Left cardiac atrium (tissue), 4 donors: ENCODE data around the gene CDIP1. TPM values are rescaled to one million over a fixed set of nuclear protein-coding genes. Genes with fewer than 3 reads are reported as not detected.

ENCODE experiments used
- ATAC-seq, 2 donors: fragments of 200-7000 bp; cut with Tn5 transposase; one replicate each; pipeline ENCODE4 v1.9.1; 2020; ENCODE audit warnings: mild to moderate bottlenecking in 2 of 2, moderate library complexity in 2 of 2
- DNase-seq: peaks from one replicate; pipeline ENCODE4 v3.0.0-alpha.2; 2020
- intact Hi-C, 2 donors: fragments of 100-400 bp; cut with DNase I; formaldehyde crosslinking; loops; one replicate each; pipeline versions ENCODE4 v1.14.1 to v1.15.1; 2022 to 2023
- total RNA-seq, 2 donors: library from RNA; stranded (reverse); fragmentation: NEBNext Ultra II Directional; extraction: Animal tissue kit (Norgen Biotek cat#: 25700); gene quantifications; one replicate each; pipeline ENCODE4 v1.2.1, GENCODE V29; 2021
- donor health status: DM: no; HTN: yes; CAD: no.
- donor health status: DM: no; HTN: yes; CAD: no; lungs with severe emphysema.
- donor health status: DM: yes; HTN: yes; CAD: no.
- donor health status: Dilated cardiomyopathy.

The CDIP1 gene
- total RNA-seq, 2 donors from 2014 or later, result 34.1 to 42.9 TPM

DNA sequence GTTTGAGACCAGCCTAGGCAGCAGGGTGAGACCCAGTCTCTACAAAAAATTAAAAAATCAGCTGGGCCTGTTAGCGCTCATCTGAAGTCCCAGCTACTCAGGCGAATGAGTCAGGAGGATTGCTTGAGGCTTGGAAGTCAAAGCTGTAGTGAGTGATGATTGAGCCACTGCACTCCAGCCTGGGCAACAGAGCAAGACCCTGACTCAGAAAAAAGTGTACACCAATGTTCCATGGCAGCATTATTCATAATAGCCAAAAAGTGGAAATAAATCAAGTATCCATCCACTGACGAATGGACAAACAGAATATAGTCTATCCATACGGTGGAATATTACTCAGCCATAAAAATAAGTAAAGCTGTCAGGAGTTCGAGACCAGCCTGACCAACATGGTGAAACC is 66.7 kb downstream of the CDIP1 start:
- no peak for DNase-seq
- ATAC-seq, result no peak

DNA sequence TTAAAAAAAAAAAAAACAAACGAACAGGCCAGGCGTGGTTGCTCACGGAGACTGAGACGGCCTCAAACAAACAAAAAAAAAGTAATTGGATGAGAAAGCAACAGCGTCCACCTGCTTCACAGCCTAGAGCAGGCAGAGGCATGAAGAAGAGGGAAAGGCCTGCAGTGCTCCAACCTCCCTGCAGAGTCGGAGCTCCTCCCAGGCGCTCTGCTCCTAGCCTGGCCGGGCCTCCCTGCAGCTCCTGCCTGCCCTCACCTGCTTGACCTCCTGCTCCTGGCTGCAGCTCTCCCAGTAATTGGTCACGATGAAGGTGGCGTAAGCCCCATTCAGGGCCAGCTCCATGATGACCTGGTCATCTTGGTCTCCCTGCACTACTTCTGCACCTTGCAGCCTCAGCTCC is 69.6 kb downstream of the CDIP1 start:
- DNase-seq (no peak), ATAC-seq (no peak)
- intact Hi-C loops, result no loop called here

More for the DNA sequence above, 66.7 kb downstream of the CDIP1 start:
- intact Hi-C loops, result no loop called here

DNA sequence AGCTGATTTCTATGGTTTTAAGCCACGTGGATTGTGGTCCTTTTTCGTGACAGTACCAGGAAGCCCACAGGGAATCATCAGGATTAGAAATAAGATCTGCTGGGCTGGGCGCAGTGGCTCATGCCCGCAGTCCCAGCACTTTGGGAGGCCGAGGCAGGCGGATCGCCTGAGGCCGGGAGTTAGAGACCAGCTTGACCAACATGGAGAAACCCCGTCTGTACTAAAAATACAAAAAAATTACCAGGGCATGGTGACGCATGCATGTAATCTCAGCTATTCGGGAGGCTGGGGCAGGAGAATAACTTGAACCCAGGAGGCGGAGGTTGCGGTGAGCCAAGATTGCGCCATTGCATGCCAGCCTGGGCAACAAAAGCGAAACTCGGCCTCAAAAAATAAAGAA is 70.7 kb downstream of the CDIP1 start:
- intact Hi-C loops, result no loop called here
- DNase-seq, result no peak
- no peak for ATAC-seq

DNA sequence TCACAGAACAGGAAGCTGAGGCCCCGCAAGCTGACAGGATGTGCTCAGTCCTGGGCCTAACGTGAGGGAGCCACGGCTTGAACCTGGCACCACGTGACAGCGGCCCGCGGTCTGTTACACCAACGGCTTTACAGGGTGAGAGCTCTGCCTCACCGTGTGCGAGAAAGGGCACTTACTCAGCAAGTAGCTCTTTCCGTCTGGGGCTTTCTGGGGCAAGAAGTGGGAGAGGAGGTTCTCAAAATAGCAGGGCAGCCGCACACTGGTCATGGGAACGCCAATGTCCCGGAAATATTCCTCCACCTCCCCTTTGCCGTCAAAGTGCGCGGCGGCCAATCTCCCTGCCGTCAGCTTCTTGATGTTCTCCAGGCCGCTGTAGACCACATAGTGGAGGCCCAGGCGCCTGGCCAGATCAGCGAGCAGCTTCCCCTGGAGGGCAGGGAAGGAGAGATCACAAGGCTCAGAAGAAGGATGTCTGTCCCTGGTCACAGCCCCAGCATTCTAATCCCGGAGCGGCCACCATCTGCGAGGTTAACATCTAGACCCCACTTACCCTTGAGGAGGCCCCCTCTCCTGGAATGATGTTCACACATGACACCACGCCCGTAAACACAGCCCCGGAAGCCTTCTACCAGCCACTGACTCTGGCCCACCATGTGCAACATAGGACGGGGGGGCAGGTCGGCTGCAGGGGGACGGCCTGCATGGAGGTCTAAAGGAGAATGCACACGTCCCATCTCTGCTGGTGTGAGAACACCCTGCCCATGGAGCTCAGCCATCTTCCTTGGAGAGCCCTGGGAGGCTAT is 72.4 kb downstream of the CDIP1 start:
- ATAC-seq, result peak; percentile 40 to 64
- DNase-seq, result no peak
- intact Hi-C loops, result no loop called here

DNA sequence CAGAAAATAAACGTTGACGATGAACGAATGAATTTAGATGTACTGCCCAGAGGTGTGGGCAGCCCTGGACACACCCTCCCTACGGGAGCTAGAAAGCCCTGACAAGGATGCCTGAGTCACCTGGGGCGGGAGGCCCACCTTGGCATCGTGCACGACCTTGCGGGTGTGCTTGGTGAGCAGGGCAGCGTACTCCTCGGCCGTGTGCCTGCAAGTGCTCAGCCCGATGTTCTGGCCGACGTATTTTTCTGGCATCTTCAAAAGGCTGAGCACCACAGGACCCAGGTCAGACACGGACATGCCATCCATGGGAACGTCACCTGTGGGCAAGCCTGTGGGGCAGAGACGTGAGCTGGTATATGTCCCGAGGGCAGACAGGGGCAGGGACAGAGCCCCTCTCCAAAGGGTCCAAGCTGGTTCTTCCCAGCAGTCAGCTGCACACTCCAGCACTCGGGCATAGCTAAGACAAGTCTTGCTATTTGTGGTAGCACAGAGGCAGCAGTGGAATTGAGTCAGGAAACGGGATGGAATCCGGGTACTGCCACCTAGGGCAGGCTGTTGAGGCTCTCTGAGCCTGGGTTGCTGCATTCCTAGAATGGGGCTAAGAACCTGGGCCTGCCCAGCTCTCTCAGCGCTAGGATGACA is 74.9 kb downstream of the CDIP1 start:
- ATAC-seq, result no peak
- intact Hi-C loops, result no loop called here
- no peak for DNase-seq

DNA sequence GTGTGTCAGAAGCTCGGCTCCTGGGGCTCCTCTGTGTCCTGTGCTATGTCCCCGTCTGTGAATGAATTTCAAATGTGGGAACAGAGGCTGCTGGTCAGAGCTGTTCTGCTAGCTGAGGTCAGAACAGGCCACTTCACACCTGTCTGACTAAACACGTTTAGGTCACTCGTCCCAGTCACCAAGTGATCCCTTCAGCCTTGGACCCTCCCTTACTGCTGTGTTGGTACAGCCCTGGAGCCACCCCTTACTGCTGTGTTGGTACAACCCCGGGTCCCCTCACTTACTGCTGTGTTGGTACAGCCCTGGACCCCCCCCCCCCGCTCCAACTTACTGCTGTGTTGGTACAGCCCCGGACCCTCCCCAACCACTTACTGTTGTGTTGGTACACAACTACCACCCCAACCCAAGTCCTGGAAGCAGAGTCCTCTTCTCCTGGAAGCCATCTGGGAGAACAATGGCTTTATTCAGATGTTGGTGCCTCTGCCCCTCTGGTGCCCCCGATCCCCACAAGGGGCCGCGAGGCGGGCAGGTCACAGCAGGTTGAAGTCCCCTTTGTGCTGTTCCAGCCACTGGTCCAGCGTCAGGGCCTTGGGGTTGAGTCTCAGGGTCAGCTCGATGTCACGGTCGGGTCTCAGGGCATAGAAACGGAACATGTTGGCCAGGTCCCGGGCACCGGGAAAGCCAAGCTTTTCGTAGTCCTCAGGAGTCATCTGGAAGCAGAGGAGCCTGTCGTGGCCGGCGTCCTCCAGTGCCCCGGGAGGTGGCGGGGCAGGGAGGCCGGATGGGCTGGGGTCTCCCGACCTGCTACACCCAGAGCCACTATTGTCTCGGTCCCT is 77.1 kb downstream of the CDIP1 start:
- no peak for ATAC-seq
- intact Hi-C loops, result no loop called here
- no peak for DNase-seq

DNA sequence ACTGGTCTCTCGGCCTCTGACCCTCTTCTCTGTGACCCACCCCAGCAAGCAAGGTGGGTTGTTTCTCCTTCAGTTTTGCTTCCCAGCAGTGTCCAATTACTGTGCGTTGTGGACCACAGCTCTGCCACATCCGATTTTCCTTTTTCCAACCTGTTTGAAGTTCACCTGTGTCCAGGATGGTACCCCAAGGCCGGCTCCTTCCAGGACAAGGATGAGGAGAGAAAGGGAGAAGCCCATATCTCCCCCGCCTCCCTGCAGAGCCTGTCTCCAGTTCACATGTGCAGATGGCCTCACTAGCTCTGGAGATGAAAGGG is 77.7 kb downstream of the CDIP1 start:
- no peak for ATAC-seq
- intact Hi-C loops, result no loop called here
- no peak for DNase-seq

Other genes starting within 250 kb of the CDIP1 start
- gene GLIS2, start 222.7 kb downstream of the CDIP1 start, total RNA-seq, result 10 to 100 TPM; 23.9 to 29.2 TPM
- gene PAM16, start 187.5 kb downstream of the CDIP1 start, total RNA-seq, result 10 to 100 TPM; 51.0 to 64.3 TPM
- 10 to 100 TPM; 10.6 to 20.0 TPM for gene VASN, start 166.9 kb downstream of the CDIP1 start, total RNA-seq
- gene CORO7, start 122.2 kb downstream of the CDIP1 start, total RNA-seq, result 10 to 100 TPM; 15.6 to 19.5 TPM
- gene DNAJA3, start 112.9 kb downstream of the CDIP1 start, total RNA-seq, result 10 to 100 TPM; 44.6 to 48.3 TPM
- gene NMRAL1, start 64.1 kb downstream of the CDIP1 start, total RNA-seq, result 10 to 100 TPM; 16.8 to 17.2 TPM
- 10 to 100 TPM; 65.3 to 92.0 TPM for gene HMOX2, start 62.4 kb downstream of the CDIP1 start, total RNA-seq
- gene C16orf96, start 17.6 kb upstream of the CDIP1 start, total RNA-seq, result under 1 TPM in 1 of 2 donors, not detected in 1; 0.10 TPM
- 10 to 100 TPM; 19.6 to 20.0 TPM for gene UBALD1, start 76.1 kb upstream of the CDIP1 start, total RNA-seq
- gene MGRN1, start 86.1 kb upstream of the CDIP1 start, total RNA-seq, result 10 to 100 TPM; 33.1 to 44.6 TPM
- gene NUDT16L1, start 154.8 kb upstream of the CDIP1 start, total RNA-seq, result 10 to 100 TPM; 39.1 to 41.0 TPM
- 10 to 100 TPM; 11.0 to 11.6 TPM for gene ANKS3, start 195.5 kb upstream of the CDIP1 start, total RNA-seq
- under 1 TPM; 0.52 to 0.85 TPM for gene DNAAF8, start 195.8 kb upstream of the CDIP1 start, total RNA-seq
- gene ZNF500, start 228.4 kb upstream of the CDIP1 start, total RNA-seq, result 10 to 100 TPM in 1 of 2 donors, 1 to 10 TPM in 1; 6.3 to 10.3 TPM
- not detected for gene SEPTIN12, start 249.6 kb upstream of the CDIP1 start, total RNA-seq